Measurements from ENCODE around the gene WNT8B. TPM values are rescaled to one million over a fixed set of nuclear protein-coding genes. Genes with fewer than 3 reads are reported as not detected.
A peak's percentile ranks its signal among the peaks of the same experiment; 100 is the strongest.

WNT8B gene
- total RNA-seq, 2 donors from 2014 or later = 0.40 to 1.8 TPM

DNA sequence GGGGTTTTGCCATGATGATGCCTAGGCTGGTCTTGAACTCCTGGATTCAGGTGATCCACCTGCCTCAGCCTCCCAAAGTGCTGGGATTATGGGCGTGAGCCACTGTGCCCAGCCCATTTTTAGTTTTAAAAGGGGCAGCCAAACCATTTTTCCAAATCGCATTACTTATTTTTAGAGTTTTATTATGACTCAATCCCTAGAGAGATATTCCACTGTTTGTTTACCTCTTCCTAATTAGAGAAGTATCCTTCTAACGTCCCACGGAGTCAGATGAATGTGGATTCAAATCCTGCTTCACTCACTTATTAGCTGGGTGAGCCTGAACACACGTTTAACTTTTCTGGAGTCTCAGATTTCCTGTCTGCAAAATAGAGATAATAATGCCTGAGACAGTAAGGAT is 15.2 kb downstream of the WNT8B start:
- Histone ChIP-seq H3K27ac (no peak overlapping the region), H3K4me1 (replicated peaks) (peaks cover 3% of the 10 kb centered on the region), H3K9me3 (no peaks in the 10 kb centered on the region), H3K4me3 (no peak overlapping the region), H3K36me3 (no peaks in the 10 kb centered on the region), H3K27me3 (replicated peaks; ENCODE audit: insufficient read depth) (no peaks in the 10 kb centered on the region)
- WGBS = 33% methylated on average over 5 of the region's 5 CpGs
- intact Hi-C loops (cut with DNase I) = no loop called here
- TF ChIP-seq, protein P1, sequence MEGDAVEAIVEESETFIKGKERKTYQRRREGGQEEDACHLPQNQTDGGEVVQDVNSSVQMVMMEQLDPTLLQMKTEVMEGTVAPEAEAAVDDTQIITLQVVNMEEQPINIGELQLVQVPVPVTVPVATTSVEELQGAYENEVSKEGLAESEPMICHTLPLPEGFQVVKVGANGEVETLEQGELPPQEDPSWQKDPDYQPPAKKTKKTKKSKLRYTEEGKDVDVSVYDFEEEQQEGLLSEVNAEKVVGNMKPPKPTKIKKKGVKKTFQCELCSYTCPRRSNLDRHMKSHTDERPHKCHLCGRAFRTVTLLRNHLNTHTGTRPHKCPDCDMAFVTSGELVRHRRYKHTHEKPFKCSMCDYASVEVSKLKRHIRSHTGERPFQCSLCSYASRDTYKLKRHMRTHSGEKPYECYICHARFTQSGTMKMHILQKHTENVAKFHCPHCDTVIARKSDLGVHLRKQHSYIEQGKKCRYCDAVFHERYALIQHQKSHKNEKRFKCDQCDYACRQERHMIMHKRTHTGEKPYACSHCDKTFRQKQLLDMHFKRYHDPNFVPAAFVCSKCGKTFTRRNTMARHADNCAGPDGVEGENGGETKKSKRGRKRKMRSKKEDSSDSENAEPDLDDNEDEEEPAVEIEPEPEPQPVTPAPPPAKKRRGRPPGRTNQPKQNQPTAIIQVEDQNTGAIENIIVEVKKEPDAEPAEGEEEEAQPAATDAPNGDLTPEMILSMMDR (IDR thresholded peaks at IDR 0.05) = no peak
- TF ChIP-seq POLR2A (IDR thresholded peaks at IDR 0.05) (no peak), POLR2AphosphoS5 (IDR thresholded peaks at IDR 0.05) (no peak)
- DNase-seq (ENCODE audit: low spot score) = no peak

DNA sequence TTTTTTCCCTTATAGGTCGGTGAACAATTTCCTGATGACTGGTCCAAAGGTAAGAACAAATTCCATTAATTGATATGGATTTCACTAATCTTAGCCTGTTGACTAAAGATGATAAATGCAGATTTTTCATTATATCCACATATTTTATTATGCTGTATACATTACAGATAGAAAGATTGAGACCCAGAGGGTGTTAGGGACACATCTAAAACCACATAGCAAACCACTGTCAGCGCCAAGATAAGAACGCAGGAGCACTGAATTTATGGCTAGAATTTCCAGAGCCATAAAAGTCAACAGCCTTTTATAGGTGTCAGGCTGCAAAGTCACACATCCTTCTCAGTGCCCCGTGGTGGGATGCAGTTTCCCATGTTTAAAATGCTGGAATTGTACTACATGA is 16.2 kb downstream of the WNT8B start:
- Histone ChIP-seq H3K4me1 (replicated peaks) (peaks cover 3% of the 10 kb centered on the region), H3K36me3 (no peaks in the 10 kb centered on the region), H3K4me3 (no peak overlapping the region), H3K9me3 (no peaks in the 10 kb centered on the region), H3K27ac (no peak overlapping the region), H3K27me3 (replicated peaks; ENCODE audit: insufficient read depth) (no peaks in the 10 kb centered on the region)
- no peak for DNase-seq (ENCODE audit: low spot score)
- TF ChIP-seq, protein P1 (IDR thresholded peaks at IDR 0.05) = no peak
- no peak for TF ChIP-seq POLR2AphosphoS5 (IDR thresholded peaks at IDR 0.05)
- TF ChIP-seq POLR2A (IDR thresholded peaks at IDR 0.05) = no peak
- 13% methylated on average over 4 of the region's 4 CpGs for WGBS
- intact Hi-C loops (cut with DNase I) = no loop called here

- intact Hi-C loops (cut with DNase I) = no loop called here
- no peak overlapping the region for H3K4me3 ChIP-seq
- no peaks in the 10 kb centered on the region for H3K27me3 ChIP-seq (replicated peaks; ENCODE audit: insufficient read depth)
- no peaks in the 10 kb centered on the region for H3K36me3 ChIP-seq
- H3K27ac ChIP-seq = no peak overlapping the region
- H3K9me3 ChIP-seq = no peaks in the 10 kb centered on the region
- DNase-seq (ENCODE audit: low spot score) = no peak
- H3K4me1 ChIP-seq (replicated peaks) = peaks cover 3% of the 10 kb centered on the region
- WGBS = 80% methylated on average over 2 of the region's 2 CpGs
- TF ChIP-seq, protein P1 (IDR thresholded peaks at IDR 0.05) = no peak
- TF ChIP-seq POLR2AphosphoS5 (IDR thresholded peaks at IDR 0.05) (no peak), POLR2A (IDR thresholded peaks at IDR 0.05) (no peak)
Measured at GRCh38 chr10:100480002-100480401, 17.2 kb downstream of the WNT8B start.

GRCh38 chr10:100481462-100482081 is 18.8 kb downstream of the WNT8B start:
- no peaks in the 10 kb centered on the region for H3K27me3 ChIP-seq (replicated peaks; ENCODE audit: insufficient read depth)
- TF ChIP-seq POLR2AphosphoS5 (IDR thresholded peaks at IDR 0.05) (peak; percentile 47), POLR2A (IDR thresholded peaks at IDR 0.05) (no peak)
- WGBS = 1% methylated on average over 19 of the region's 19 CpGs
- H3K36me3 ChIP-seq = no peaks in the 10 kb centered on the region
- peaks cover 3% of the 10 kb centered on the region for H3K4me1 ChIP-seq (replicated peaks)
- intact Hi-C loops (cut with DNase I) = no loop called here
- no peaks in the 10 kb centered on the region for H3K9me3 ChIP-seq
- H3K4me3 ChIP-seq = peak overlapping the region; percentile 38 to 41
- no peak overlapping the region for H3K27ac ChIP-seq
- DNase-seq (ENCODE audit: low spot score) = peak; percentile 86

GRCh38 chr10:100482181-100482833 is 19.5 kb downstream of the WNT8B start:
- DNase-seq (ENCODE audit: low spot score) = peak; percentile 66
- intact Hi-C loops (cut with DNase I) = no loop called here
- H3K4me1 ChIP-seq (replicated peaks) = peaks cover 3% of the 10 kb centered on the region
- peak overlapping the region in 1 of 2 donors; percentile 32 for H3K27ac ChIP-seq
- TF ChIP-seq POLR2A (IDR thresholded peaks at IDR 0.05) = no peak
- peak; percentile 25 for TF ChIP-seq POLR2AphosphoS5 (IDR thresholded peaks at IDR 0.05)
- TF ChIP-seq, protein P1 (IDR thresholded peaks at IDR 0.05) = peak; percentile 58 to 72 (median 65)
- H3K4me3 ChIP-seq = peak overlapping the region; percentile 38 to 41
- under 1% methylated on average over 54 of the region's 59 CpGs for WGBS
- H3K36me3 ChIP-seq = no peaks in the 10 kb centered on the region
- no peaks in the 10 kb centered on the region for H3K9me3 ChIP-seq
- H3K27me3 ChIP-seq (replicated peaks; ENCODE audit: insufficient read depth) = no peaks in the 10 kb centered on the region

Measured in prostate gland (tissue), 2 donors.